Body of pancreas (tissue), 4 donors: ENCODE measurements around the gene C1orf56. TPM values are rescaled to one million over a fixed set of nuclear protein-coding genes. Genes with fewer than 3 reads are reported as not detected.

Source experiments
- ATAC-seq: fragments of 150-250 bp; one replicate; pipeline ENCODE4 v1.9.1; 2016
- DNase-seq, 4 donors: peaks; one replicate each; pipeline ENCODE4 v3.0.0-alpha.2; 2019
- H3K27ac ChIP-seq, 4 donors: fragments of 200-600 bp; sonication (generic); 1 replicate in 3 of 4; 2 replicates in 1 of 4; pipeline versions ENCODE4 v1.5.1 to v1.6.1; 2016 to 2019; ENCODE audit warnings: mild to moderate bottlenecking in 1 of 4, mixed read lengths in 1 of 4, moderate library complexity in 1 of 4
- H3K27me3 ChIP-seq, 2 donors: fragments of 200-600 bp; sonication (generic); one replicate each; pipeline ENCODE4 v1.6.0; 2016; ENCODE audit warnings: mild to moderate bottlenecking in 1 of 2
- H3K36me3 ChIP-seq, 2 donors: fragments of 200-600 bp; sonication (generic); replicated peaks in 1 of 2; 2 replicates each; pipeline ENCODE4 v1.5.1; 2016; ENCODE audit warnings: low read depth in 2 of 2; ENCODE audit not compliant: insufficient read depth in 1 of 2
- H3K4me1 ChIP-seq: fragments of 200-600 bp; sonication (generic); one replicate; pipeline ENCODE4 v1.6.0; 2016
- H3K4me3 ChIP-seq, 2 donors: fragments of 200-600 bp; sonication (generic); 1 replicate in 1 of 2; 2 replicates in 1 of 2; pipeline ENCODE4 v1.5.1; 2016 to 2019
- H3K9me3 ChIP-seq, 3 donors: fragments of 200-600 bp; sonication (generic); 1 replicate in 2 of 3; 2 replicates in 1 of 3; pipeline ENCODE4 v1.5.1; 2016
- POLR2A ChIP-seq, 3 donors: fragments of 450-650 bp; IDR thresholded peaks; one replicate each; pipeline ENCODE4 v1.6.1; 2016; ENCODE audit warnings: antibody characterized with exemption in 3 of 3, mild to moderate bottlenecking in 2 of 3
- WGBS, 2 donors: methylation state at CpG; one replicate each; pipeline ENCODE4 v1.1.5; 2017; 5-methylcytosine and 5-hydroxymethylcytosine counted together
- intact Hi-C: fragments of 100-400 bp; cut with DNase I; formaldehyde crosslinking; loops from one replicate; pipeline ENCODE4 v1.15.1; 2023
- total RNA-seq, 2 donors: library from RNA; depleted of rRNA; stranded (reverse); fragments of >200 nt; gene quantifications; one replicate each; pipeline ENCODE4 v1.1.0, GENCODE V29; 2016
- TF ChIP-seq, protein P1 (sequence below), 7 experiments: fragments of 450-650 bp in 4 of 7; fragments of 200-600 bp in 3 of 7; sonication (generic) in 3 of 7; IDR thresholded peaks; one replicate each; pipeline ENCODE4 v1.5.1; 2016 to 2019; ENCODE audit warnings: antibody characterized with exemption in 7 of 7

The C1orf56 gene
- total RNA-seq, 2 donors from 2014 or later: 5.7 to 6.9 TPM

GRCh38 chr1:151048645-151049032 is 1.1 kb downstream of the C1orf56 start:
- no peak for TF ChIP-seq POLR2A (IDR thresholded peaks at IDR 0.05)
- TF ChIP-seq, protein P1, sequence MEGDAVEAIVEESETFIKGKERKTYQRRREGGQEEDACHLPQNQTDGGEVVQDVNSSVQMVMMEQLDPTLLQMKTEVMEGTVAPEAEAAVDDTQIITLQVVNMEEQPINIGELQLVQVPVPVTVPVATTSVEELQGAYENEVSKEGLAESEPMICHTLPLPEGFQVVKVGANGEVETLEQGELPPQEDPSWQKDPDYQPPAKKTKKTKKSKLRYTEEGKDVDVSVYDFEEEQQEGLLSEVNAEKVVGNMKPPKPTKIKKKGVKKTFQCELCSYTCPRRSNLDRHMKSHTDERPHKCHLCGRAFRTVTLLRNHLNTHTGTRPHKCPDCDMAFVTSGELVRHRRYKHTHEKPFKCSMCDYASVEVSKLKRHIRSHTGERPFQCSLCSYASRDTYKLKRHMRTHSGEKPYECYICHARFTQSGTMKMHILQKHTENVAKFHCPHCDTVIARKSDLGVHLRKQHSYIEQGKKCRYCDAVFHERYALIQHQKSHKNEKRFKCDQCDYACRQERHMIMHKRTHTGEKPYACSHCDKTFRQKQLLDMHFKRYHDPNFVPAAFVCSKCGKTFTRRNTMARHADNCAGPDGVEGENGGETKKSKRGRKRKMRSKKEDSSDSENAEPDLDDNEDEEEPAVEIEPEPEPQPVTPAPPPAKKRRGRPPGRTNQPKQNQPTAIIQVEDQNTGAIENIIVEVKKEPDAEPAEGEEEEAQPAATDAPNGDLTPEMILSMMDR (IDR thresholded peaks at IDR 0.05): peak in 3 of 7 experiments; percentile 20 to 61 (median 22)
- ATAC-seq: no peak
- peak overlapping the region; percentile 63 to 79 (median 72) for H3K27ac ChIP-seq
- H3K4me1 ChIP-seq: peaks cover 13% of the 10 kb centered on the region
- peaks cover 0 to 6% of the 10 kb centered on the region in 2 donors for H3K36me3 ChIP-seq
- 15% methylated on average over 3 of the region's 3 CpGs; no CpG with 5 or more reads in 1 of the 2 donors for WGBS, 2 donors
- intact Hi-C loops: no loop called here
- H3K9me3 ChIP-seq: no peaks in the 10 kb centered on the region
- DNase-seq: no peak
- peak overlapping the region in 1 of 2 donors; percentile 35 for H3K4me3 ChIP-seq
- H3K27me3 ChIP-seq: no peaks in the 10 kb centered on the region

GRCh38 chr1:151049458-151049857 is 1.9 kb downstream of the C1orf56 start:
- H3K27me3 ChIP-seq: no peaks in the 10 kb centered on the region
- no peak for TF ChIP-seq POLR2A (IDR thresholded peaks at IDR 0.05)
- TF ChIP-seq, protein P1 (IDR thresholded peaks at IDR 0.05): no peak
- intact Hi-C loops: no loop called here
- no peak overlapping the region for H3K27ac ChIP-seq
- 69 to 83% methylated on average over 3 to 5 of the region's 5 CpGs for WGBS, 2 donors
- H3K4me1 ChIP-seq: peaks cover 13% of the 10 kb centered on the region
- H3K4me3 ChIP-seq: no peak overlapping the region
- peaks cover 0 to 11% of the 10 kb centered on the region in 2 donors for H3K36me3 ChIP-seq
- no peak for ATAC-seq
- no peak for DNase-seq
- no peaks in the 10 kb centered on the region for H3K9me3 ChIP-seq

DNA sequence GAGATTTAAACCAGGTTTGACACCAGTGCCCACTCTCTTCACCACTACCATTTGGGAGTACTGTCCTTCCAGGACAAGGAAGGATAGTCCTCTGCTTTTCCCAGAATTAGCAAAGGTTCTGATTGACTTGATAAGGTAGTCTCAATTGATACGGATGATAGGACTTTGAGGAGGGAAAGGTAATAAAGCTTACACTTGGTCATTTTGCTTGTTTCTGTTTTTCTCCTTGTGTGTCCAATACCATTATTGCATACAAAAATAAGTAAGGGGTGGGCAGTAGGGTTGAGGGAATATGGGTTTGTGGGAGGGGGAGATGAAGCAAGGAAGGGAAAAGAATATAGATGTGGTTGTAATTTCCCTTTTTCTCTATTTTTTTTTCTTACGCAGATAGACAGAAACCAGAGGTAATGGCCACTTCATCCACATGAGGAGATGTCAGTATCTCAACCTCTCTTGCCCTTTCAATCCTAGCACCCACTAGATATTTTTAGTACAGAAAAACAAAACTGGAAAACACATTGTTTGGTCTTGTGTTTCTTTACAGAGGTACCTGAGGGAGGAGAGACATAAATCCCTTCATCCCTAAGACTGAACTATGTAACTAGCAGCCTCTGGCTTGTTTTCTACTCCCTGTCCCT is 2.6 kb downstream of the C1orf56 start:
- TF ChIP-seq, protein P1 (IDR thresholded peaks at IDR 0.05): no peak
- no peak for TF ChIP-seq POLR2A (IDR thresholded peaks at IDR 0.05)
- no peaks in the 10 kb centered on the region for H3K9me3 ChIP-seq
- H3K27ac ChIP-seq: no peak overlapping the region
- H3K36me3 ChIP-seq: peaks cover 0 to 14% of the 10 kb centered on the region in 2 donors
- no peaks in the 10 kb centered on the region for H3K27me3 ChIP-seq
- no peak for ATAC-seq
- intact Hi-C loops: no loop called here
- DNase-seq: no peak
- 76 to 83% methylated on average over 2 of the region's 2 CpGs for WGBS, 2 donors
- peaks cover 13% of the 10 kb centered on the region for H3K4me1 ChIP-seq
- no peak overlapping the region for H3K4me3 ChIP-seq

GRCh38 chr1:151051356-151052009 is 3.9 kb downstream of the C1orf56 start:
- TF ChIP-seq, protein P1 (IDR thresholded peaks at IDR 0.05): no peak
- no peak for TF ChIP-seq POLR2A (IDR thresholded peaks at IDR 0.05)
- ATAC-seq (no peak), DNase-seq (no peak)
- H3K9me3 ChIP-seq: no peaks in the 10 kb centered on the region
- intact Hi-C loops: no loop called here
- WGBS, 2 donors: 82 to 89% methylated on average over 2 of the region's 2 CpGs
- peaks cover 0 to 18% of the 10 kb centered on the region in 2 donors for H3K36me3 ChIP-seq
- H3K4me3 ChIP-seq: no peak overlapping the region
- H3K27ac ChIP-seq: no peak overlapping the region
- no peaks in the 10 kb centered on the region for H3K27me3 ChIP-seq
- peaks cover 20% of the 10 kb centered on the region for H3K4me1 ChIP-seq
